NB4 (cell line): ENCODE measurements around the gene INPP5F.

Source experiments
- DNase-seq: peaks from one replicate; pipeline ENCODE4 v3.0.0; 2010; ENCODE audit warnings: low read depth
- H3K4me3 ChIP-seq: one replicate; pipeline ENCODE4 v1.5.1; 2011; ENCODE audit warnings: mild to moderate bottlenecking, low read depth, low read length, moderate library complexity
- MYC ChIP-seq: IDR thresholded peaks from 2 replicates; pipeline ENCODE4 v1.6.1; 2011; ENCODE audit warnings: low read depth, low read length
- POLR2A ChIP-seq: IDR thresholded peaks from 2 replicates; pipeline ENCODE4 v1.6.1; 2011; ENCODE audit warnings: mild to moderate bottlenecking; ENCODE audit not compliant: insufficient read length; ENCODE audit errors: extremely low read depth
- TF ChIP-seq, protein P1 (sequence below): IDR thresholded peaks from 2 replicates; pipeline ENCODE4 v1.6.1; 2011; ENCODE audit warnings: low read depth, low read length
- TF ChIP-seq, protein P2 (sequence below): IDR thresholded peaks from one replicate; pipeline ENCODE4 v1.5.1; 2012; ENCODE audit warnings: low read depth, low read length

Gene INPP5F

DNA sequence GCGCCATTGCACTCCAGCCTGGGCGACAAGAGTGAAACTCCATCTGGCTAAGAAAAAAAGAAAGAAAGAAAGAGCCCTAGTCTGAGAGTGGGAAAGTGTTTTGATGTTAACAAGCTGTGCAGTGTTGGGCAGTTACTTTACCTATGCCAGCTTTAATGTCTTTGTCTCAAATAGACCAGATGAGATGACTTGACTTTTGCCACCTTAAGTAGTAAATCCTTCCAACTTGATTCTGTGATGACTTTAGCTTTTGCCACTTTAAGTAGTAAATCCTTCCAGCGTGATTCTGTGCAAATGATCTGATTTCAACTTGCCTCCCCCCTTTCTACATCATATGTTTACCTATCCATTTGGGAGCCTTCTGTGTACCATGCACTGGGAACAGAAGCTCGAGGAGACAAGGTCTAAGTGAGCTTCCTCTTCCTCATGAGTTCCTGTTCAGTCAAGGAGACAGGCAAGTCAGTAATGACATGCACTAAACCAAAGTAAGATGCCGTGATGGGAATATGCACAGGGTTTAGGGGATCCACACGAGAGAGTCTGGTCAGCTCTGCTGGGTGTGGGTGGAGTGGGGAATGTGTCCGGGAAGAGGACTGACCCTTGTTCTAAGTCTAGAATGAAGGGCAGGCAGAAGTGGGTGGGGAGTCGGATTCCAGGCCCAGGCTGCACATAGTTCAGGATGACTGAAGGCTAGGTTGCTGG, 17.2 kb downstream of the INPP5F start:
- no peak for DNase-seq
- TF ChIP-seq, protein P1, sequence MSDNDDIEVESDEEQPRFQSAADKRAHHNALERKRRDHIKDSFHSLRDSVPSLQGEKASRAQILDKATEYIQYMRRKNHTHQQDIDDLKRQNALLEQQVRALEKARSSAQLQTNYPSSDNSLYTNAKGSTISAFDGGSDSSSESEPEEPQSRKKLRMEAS: no peak
- TF ChIP-seq, protein P2, sequence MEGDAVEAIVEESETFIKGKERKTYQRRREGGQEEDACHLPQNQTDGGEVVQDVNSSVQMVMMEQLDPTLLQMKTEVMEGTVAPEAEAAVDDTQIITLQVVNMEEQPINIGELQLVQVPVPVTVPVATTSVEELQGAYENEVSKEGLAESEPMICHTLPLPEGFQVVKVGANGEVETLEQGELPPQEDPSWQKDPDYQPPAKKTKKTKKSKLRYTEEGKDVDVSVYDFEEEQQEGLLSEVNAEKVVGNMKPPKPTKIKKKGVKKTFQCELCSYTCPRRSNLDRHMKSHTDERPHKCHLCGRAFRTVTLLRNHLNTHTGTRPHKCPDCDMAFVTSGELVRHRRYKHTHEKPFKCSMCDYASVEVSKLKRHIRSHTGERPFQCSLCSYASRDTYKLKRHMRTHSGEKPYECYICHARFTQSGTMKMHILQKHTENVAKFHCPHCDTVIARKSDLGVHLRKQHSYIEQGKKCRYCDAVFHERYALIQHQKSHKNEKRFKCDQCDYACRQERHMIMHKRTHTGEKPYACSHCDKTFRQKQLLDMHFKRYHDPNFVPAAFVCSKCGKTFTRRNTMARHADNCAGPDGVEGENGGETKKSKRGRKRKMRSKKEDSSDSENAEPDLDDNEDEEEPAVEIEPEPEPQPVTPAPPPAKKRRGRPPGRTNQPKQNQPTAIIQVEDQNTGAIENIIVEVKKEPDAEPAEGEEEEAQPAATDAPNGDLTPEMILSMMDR: no peak
- TF ChIP-seq MYC (no peak), POLR2A (no peak)
- no peak overlapping the region for H3K4me3 ChIP-seq

DNA sequence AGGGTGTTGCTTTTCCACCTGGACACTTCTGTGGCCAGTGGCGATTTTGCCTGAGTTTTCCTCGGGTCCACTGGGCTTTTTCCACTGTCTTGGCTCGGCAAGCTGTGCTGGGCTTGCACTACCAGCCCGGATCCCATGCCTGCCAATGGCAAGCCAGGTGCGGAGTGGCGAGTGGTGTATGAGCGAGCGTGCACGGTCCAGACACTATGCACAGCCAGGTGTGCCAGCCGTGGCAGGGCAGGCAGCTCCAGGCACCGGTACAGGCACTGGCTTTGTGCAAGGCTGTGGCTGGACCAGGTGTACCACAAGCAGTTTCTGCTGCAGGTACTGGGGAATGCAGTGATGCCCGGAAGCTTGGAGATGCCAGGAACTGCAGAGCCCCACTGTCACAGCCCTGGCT, 22.1 kb downstream of the INPP5F start:
- TF ChIP-seq MYC (no peak), POLR2A (no peak)
- TF ChIP-seq, protein P1: no peak
- TF ChIP-seq, protein P2: no peak
- no peak overlapping the region for H3K4me3 ChIP-seq
- no peak for DNase-seq

DNA sequence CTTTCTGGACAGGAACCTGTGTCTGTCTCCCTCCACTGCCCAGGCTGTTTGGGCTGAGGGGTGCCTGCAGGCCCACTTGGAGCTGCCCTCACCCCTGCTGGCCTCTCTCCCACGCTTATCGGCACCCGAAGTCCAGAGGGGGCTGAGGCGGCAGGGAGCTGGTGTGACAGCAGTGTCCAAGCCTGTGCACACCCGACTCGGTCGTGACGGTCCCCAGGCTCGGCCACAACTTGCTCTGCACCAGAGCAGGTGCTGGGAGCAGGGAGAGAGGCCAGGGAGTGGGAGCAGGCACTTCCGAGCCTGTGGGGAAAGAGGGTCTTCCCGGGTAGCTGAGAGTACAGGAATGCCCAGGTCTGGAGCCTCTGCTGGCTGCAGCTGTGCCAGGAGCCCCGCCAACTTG, 23.0 kb downstream of the INPP5F start:
- DNase-seq: no peak
- TF ChIP-seq MYC (no peak), POLR2A (no peak)
- TF ChIP-seq, protein P2: no peak
- TF ChIP-seq, protein P1: no peak
- H3K4me3 ChIP-seq: no peak overlapping the region

DNA sequence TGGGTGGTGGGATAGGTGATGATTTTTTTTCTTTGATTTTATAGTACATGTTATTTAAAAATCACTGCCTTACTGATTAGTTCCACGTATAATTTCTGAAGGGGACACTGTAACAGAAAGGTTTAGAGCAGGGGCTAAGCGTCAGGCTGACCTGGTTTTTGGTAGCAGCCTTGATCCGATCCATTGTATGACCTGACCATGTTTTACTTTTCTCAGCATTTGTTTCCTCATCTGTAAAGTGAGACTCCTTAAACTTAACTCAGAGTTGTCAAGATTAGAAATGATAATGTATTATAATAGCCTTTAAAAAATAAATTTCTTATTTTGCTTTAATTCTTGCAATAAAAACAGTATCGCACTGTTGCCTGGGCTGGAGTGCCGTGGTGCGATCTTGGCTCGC, 23.6 kb downstream of the INPP5F start:
- no peak overlapping the region for H3K4me3 ChIP-seq
- TF ChIP-seq, protein P1: no peak
- TF ChIP-seq, protein P2: no peak
- TF ChIP-seq MYC (no peak), POLR2A (no peak)
- no peak for DNase-seq

DNA sequence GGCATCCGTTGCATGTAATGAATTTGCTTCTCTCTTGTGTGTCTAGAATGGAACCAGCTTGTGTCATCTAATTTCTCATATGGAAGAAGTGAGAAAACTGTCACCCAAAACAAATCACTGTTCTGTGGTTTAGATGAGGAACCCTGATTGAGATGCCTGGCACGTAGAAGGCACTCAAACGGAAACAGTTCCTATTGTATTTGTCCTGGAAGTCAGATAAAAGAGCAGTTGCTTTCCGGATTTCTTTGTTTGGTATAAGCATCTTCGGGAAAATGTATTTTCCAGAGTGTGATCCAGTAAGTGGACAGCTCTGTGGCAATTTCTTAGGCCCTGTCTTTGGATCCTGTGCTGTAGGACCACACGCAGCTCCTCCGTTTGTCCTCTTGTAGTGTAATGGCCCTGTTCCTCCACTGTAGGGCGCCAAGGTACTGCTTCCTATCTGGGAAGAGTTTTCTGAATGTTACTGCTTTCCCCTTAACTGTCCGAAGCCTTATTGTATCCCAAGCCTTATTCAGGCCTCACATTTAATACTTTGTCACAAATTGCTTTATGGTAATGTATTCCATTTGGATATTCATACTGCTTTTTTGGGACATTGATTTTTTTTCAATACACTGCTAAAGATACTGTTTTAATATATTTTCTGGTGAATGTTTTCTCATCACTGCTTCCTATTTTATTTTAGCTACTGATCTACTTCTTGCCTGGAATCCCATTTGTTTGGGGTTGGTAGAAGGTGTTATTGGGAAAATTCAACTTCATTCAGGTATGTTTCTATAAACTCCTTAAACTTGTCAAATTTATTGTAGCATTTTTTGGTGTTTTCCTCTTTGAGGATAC, 24.8 kb downstream of the INPP5F start:
- DNase-seq: peak; percentile 79
- H3K4me3 ChIP-seq: no peak overlapping the region
- TF ChIP-seq POLR2A: no peak
- TF ChIP-seq, protein P2: peak; percentile 97
